H1 (cell line): ENCODE data around the gene RAB8B. TPM values are rescaled to one million over a fixed set of nuclear protein-coding genes. Genes with fewer than 3 reads are reported as not detected.
A peak's percentile ranks its signal among the peaks of the same experiment; 100 is the strongest.

Experiments
- ATF3 ChIP-seq: IDR thresholded peaks from 2 replicates; pipeline ENCODE4 v1.6.1; 2011; ENCODE audit warnings: low read depth, mild to moderate bottlenecking, low read length; ENCODE audit not compliant: insufficient read depth
- BACH1 ChIP-seq: IDR thresholded peaks from 2 replicates; pipeline ENCODE4 v1.6.1; 2012; ENCODE audit warnings: low read length, improper control_type of control experiment
- BCL11A ChIP-seq, 2 experiments: IDR thresholded peaks; one replicate each; pipeline ENCODE4 v1.6.1; 2011; ENCODE audit warnings: low read depth in 2 of 2, low read length in 2 of 2, mild to moderate bottlenecking in 2 of 2
- BRCA1 ChIP-seq: IDR thresholded peaks from 2 replicates; pipeline ENCODE4 v1.6.1; 2012; ENCODE audit warnings: low read depth, low read length, improper control_type of control experiment
- CBX5 ChIP-seq: fragments of 300-800, 300-1000 bp; sonication (generic); IDR thresholded peaks from 2 replicates; pipeline ENCODE4 v1.7.1; 2016; ENCODE audit warnings: antibody characterized with exemption, low read length, low read depth
- CREB1 ChIP-seq: IDR thresholded peaks from 2 replicates; pipeline ENCODE4 v1.6.1; 2012; ENCODE audit warnings: inconsistent platforms
- HDAC6 ChIP-seq: IDR thresholded peaks from one replicate; pipeline ENCODE4 v1.7.1; 2012; ENCODE audit warnings: low read depth, mild to moderate bottlenecking, inconsistent platforms, low read length, moderate library complexity
- JUN ChIP-seq: IDR thresholded peaks from 2 replicates; pipeline ENCODE4 v1.6.1; 2011; ENCODE audit warnings: low read depth, mild to moderate bottlenecking, improper control_type of control experiment, low read length
- KDM4A ChIP-seq: IDR thresholded peaks from one replicate; pipeline ENCODE4 v1.7.1; 2012; ENCODE audit warnings: low read depth, mild to moderate bottlenecking, moderate library complexity, low read length, inconsistent platforms; ENCODE audit not compliant: severe bottlenecking
- POLR2AphosphoS5 ChIP-seq: IDR thresholded peaks from 2 replicates; pipeline ENCODE4 v1.6.1; 2011; ENCODE audit warnings: low read depth, low read length
- POU5F1 ChIP-seq: IDR thresholded peaks from 2 replicates; pipeline ENCODE4 v1.6.1; 2011; ENCODE audit warnings: low read depth, mild to moderate bottlenecking, low read length, moderate library complexity
- RAD21 ChIP-seq, 2 experiments: IDR thresholded peaks in 1 of 2; conservative IDR thresholded peaks in 1 of 2; 2 replicates each; pipeline ENCODE4 v1.6.1; 2011; ENCODE audit warnings: low read depth in 2 of 2, low read length in 2 of 2, improper control_type of control experiment in 1 of 2, inconsistent platforms in 1 of 2, mild to moderate bottlenecking in 1 of 2, moderate library complexity in 1 of 2
- RBBP5 ChIP-seq: IDR thresholded peaks from 2 replicates; pipeline ENCODE4 v1.7.1; 2012; ENCODE audit warnings: low read depth, mild to moderate bottlenecking, inconsistent platforms, low read length, moderate library complexity, borderline replicate concordance
- SIN3A ChIP-seq, 2 experiments: IDR thresholded peaks in 1 of 2; conservative IDR thresholded peaks in 1 of 2; 2 replicates each; pipeline ENCODE4 v1.6.1; 2011 to 2012; ENCODE audit warnings: low read length in 2 of 2, improper control_type of control experiment in 1 of 2, low read depth in 1 of 2, mild to moderate bottlenecking in 1 of 2
- SIRT6 ChIP-seq: IDR thresholded peaks from one replicate; pipeline ENCODE4 v1.7.1; 2012; ENCODE audit warnings: low read length, inconsistent platforms
- SIX5 ChIP-seq: IDR thresholded peaks from 2 replicates; pipeline ENCODE4 v1.6.1; 2011; ENCODE audit warnings: mild to moderate bottlenecking, low read depth, low read length
- SP2 ChIP-seq: IDR thresholded peaks from 2 replicates; pipeline ENCODE4 v1.6.1; 2012; ENCODE audit warnings: mild to moderate bottlenecking, low read length, inconsistent platforms
- SP4 ChIP-seq: IDR thresholded peaks from 2 replicates; pipeline ENCODE4 v1.6.1; 2012; ENCODE audit warnings: low read length, inconsistent platforms
- SRF ChIP-seq: IDR thresholded peaks from 2 replicates; pipeline ENCODE4 v1.6.1; 2011; ENCODE audit warnings: mild to moderate bottlenecking, low read depth, low read length, moderate library complexity
- SUZ12 ChIP-seq: fragments of 200-600 bp; sonication (generic); IDR thresholded peaks from 2 replicates; pipeline ENCODE4 v1.6.1; 2012; ENCODE audit warnings: mild to moderate bottlenecking, inconsistent platforms, low read length, moderate library complexity, mixed read lengths
- TAF1 ChIP-seq: IDR thresholded peaks from 2 replicates; pipeline ENCODE4 v1.6.1; 2011; ENCODE audit warnings: mild to moderate bottlenecking, low read depth, low read length
- TAF7 ChIP-seq: optimal IDR thresholded peaks from 2 replicates; pipeline ENCODE3; 2011; ENCODE audit warnings: low read depth, mild to moderate bottlenecking, inconsistent platforms, low read length, moderate library complexity, borderline replicate concordance
- TBP ChIP-seq: IDR thresholded peaks from 2 replicates; pipeline ENCODE4 v1.6.1; 2011; ENCODE audit warnings: low read depth, low read length, improper control_type of control experiment
- YY1 ChIP-seq: IDR thresholded peaks from 2 replicates; pipeline ENCODE4 v1.6.1; 2011; ENCODE audit warnings: low read depth, mild to moderate bottlenecking, low read length
- polyA plus RNA-seq, 7 experiments: library from polyadenylated mRNA; depleted of rRNA in 3 of 7; stranded (reverse) in 5 of 7; unstranded in 2 of 7; fragments of >200 nt in 5 of 7; fragments of 200-250 nt in 2 of 7; gene quantifications; 1 replicate in 5 of 7; 2 replicates in 1 of 7; 4 replicates in 1 of 7; pipeline versions ENCODE4 v1.2.1 to v1.2.3, GENCODE V29; 2011 to 2013; ENCODE audit warnings: missing spikeins in 2 of 7, mixed read lengths in 2 of 7
- total RNA-seq: library from RNA; stranded (reverse); fragmentation: NEBNext Ultra II Directional; extraction: Animal tissue kit (Norgen Biotek cat#: 25700); gene quantifications from 2 replicates; pipeline ENCODE4 v1.2.1, GENCODE V29; 2021
- TF ChIP-seq, protein P1 (sequence below): IDR thresholded peaks from 2 replicates; pipeline ENCODE4 v1.6.1; 2012; ENCODE audit warnings: inconsistent platforms

RAB8B gene
- total and polyA plus RNA-seq, 2 of the 8 experiments (the other 6 are each of a cell fraction or from before 2014, with no cell fraction given) = 9.5 to 47.8 TPM

GRCh38 chr15:63157118-63157843, 32.1 kb upstream of the RAB8B start, which contains the start of gene RPS27L (continued):
- TF ChIP-seq HDAC6 (no peak), KDM4A (peak; percentile 87), CREB1 (no peak), JUN (no peak), POLR2AphosphoS5 (peak; percentile 96), YY1 (no peak), SUZ12 (no peak), SIN3A (conservative IDR thresholded peaks at IDR 0.05 in 1 of 2, IDR thresholded peaks at IDR 0.05 in 1 of 2; ENCODE audit: low read depth in 1 of 2, low read length in 2 of 2) (peak; percentile 91 to 94), SIRT6 (no peak), SP2 (peak; percentile 78), TAF7 (peak; percentile 87), TBP (peak; percentile 86), BRCA1 (no peak), RBBP5 (peak; percentile 93), RAD21 (IDR thresholded peaks at IDR 0.05 in 1 of 2, conservative IDR thresholded peaks at IDR 0.05 in 1 of 2; ENCODE audit: low read depth in 2 of 2, low read length in 2 of 2) (peak in 1 of 2 experiments; percentile 16; a peak in 1 of 4 replicates), TAF1 (peak; percentile 96), BCL11A (IDR thresholded peaks at IDR 0.05; ENCODE audit: low read depth in 2 of 2, low read length in 2 of 2) (no peak), BACH1 (no peak), ATF3 (no peak), SP4 (no peak), SRF (no peak), POU5F1 (no peak), CBX5 (no peak), SIX5 (no peak)
- TF ChIP-seq, protein P1, sequence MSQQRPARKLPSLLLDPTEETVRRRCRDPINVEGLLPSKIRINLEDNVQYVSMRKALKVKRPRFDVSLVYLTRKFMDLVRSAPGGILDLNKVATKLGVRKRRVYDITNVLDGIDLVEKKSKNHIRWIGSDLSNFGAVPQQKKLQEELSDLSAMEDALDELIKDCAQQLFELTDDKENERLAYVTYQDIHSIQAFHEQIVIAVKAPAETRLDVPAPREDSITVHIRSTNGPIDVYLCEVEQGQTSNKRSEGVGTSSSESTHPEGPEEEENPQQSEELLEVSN = no peak
